ENCODE measurements around the gene TMEM117. TPM values are rescaled to one million over a fixed set of nuclear protein-coding genes. Genes with fewer than 3 reads are reported as not detected.

TMEM117 gene
- total RNA-seq, 1 donor from 2014 or later = 3.8 TPM

DNA sequence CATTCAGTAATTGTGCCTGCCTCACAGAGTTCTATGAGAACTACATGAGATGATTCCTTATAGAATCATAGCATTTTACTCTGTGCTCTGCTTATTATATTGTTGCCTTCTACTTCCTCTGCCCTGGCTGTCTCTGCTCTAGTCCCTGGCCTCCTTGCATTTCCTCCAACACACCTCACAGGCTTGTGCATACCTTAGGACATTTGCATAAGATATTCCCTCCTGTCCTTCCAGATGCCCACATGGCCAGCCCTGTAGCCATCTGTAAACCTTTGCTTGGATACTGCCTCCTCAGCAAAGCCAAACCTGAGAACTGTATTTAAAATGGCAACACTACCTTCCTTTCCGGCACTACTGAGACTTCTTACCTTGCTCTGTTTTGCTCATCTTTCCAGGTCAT is 586.7 kb downstream of the TMEM117 start:
- TF ChIP-seq CTCF (conservative IDR thresholded peaks at IDR 0.05; ENCODE audit: low read depth, low read length) = no peak
- H3K4me3 ChIP-seq (ENCODE audit: low read depth, low read length) = no peak overlapping the region
- DNase-seq (ENCODE audit: low read depth) = no peak

GRCh38 chr12:44428825-44429224 is 592.9 kb downstream of the TMEM117 start:
- no peak for DNase-seq (ENCODE audit: low read depth)
- H3K4me3 ChIP-seq (ENCODE audit: low read depth, low read length) = no peak overlapping the region
- no peak for TF ChIP-seq CTCF (conservative IDR thresholded peaks at IDR 0.05; ENCODE audit: low read depth, low read length)

GRCh38 chr12:44431647-44432343 is 595.9 kb downstream of the TMEM117 start:
- H3K4me3 ChIP-seq (ENCODE audit: low read depth, low read length) = no peak overlapping the region
- DNase-seq (ENCODE audit: low read depth) = no peak
- TF ChIP-seq CTCF (conservative IDR thresholded peaks at IDR 0.05; ENCODE audit: low read depth, low read length) = no peak

- no peak for DNase-seq (ENCODE audit: low read depth)
- no peak for TF ChIP-seq CTCF (conservative IDR thresholded peaks at IDR 0.05; ENCODE audit: low read depth, low read length)
- H3K4me3 ChIP-seq (ENCODE audit: low read depth, low read length) = no peak overlapping the region
Measured at GRCh38 chr12:44433659-44434058, 597.8 kb downstream of the TMEM117 start.

- H3K4me3 ChIP-seq (ENCODE audit: low read depth, low read length) = no peak overlapping the region
- DNase-seq (ENCODE audit: low read depth) = no peak
- TF ChIP-seq CTCF (conservative IDR thresholded peaks at IDR 0.05; ENCODE audit: low read depth, low read length) = no peak
Measured at GRCh38 chr12:44436756-44437155, 600.9 kb downstream of the TMEM117 start.

Other genes with a start within 250 kb of the TMEM117 start
- gene PUS7L, start 77.3 kb upstream of the TMEM117 start, total RNA-seq = 6.3 and 11.0 TPM in 2 replicates
- 9.7 and 11.3 TPM in 2 replicates for gene IRAK4, start 77.1 kb upstream of the TMEM117 start, total RNA-seq
- gene TWF1, start 29.8 kb upstream of the TMEM117 start, total RNA-seq = 99.3 and 112 TPM in 2 replicates